Measurements from ENCODE around the gene SDHAF1.

Gene SDHAF1

GRCh38 chr19:35986664-35987570 lies 8.1 kb upstream of the SDHAF1 start:
- no peak for DNase-seq (ENCODE audit: low read depth in 1 of 2, low spot score in 1 of 2)

DNA sequence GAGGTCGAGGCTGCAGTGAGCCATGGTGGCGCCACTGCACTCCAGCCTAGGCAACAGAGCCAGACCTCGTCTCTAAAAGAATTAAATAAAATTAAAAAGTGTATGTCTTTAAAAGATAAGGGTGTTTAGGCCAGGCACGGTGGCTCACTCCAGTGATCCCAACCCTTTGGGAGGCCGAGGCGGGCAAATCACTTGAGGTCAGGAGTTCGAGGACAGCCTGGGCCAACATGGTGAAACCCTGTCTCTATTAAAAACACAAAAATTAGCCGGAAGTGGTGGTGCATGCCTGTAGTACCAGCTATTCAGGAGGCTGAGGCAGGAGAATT lies 7.5 kb upstream of the SDHAF1 start:
- DNase-seq (ENCODE audit: low read depth in 1 of 2, low spot score in 1 of 2), result no peak

GRCh38 chr19:35988824-35989223 lies 6.2 kb upstream of the SDHAF1 start:
- DNase-seq (ENCODE audit: low read depth in 1 of 2, low spot score in 1 of 2), result no peak

GRCh38 chr19:35990156-35990555 lies 4.8 kb upstream of the SDHAF1 start:
- DNase-seq (ENCODE audit: low read depth in 1 of 2, low spot score in 1 of 2), result no peak

- DNase-seq (ENCODE audit: low read depth in 1 of 2, low spot score in 1 of 2), result no peak
Observed at GRCh38 chr19:35990771-35991730, 3.9 kb upstream of the SDHAF1 start.

DNA sequence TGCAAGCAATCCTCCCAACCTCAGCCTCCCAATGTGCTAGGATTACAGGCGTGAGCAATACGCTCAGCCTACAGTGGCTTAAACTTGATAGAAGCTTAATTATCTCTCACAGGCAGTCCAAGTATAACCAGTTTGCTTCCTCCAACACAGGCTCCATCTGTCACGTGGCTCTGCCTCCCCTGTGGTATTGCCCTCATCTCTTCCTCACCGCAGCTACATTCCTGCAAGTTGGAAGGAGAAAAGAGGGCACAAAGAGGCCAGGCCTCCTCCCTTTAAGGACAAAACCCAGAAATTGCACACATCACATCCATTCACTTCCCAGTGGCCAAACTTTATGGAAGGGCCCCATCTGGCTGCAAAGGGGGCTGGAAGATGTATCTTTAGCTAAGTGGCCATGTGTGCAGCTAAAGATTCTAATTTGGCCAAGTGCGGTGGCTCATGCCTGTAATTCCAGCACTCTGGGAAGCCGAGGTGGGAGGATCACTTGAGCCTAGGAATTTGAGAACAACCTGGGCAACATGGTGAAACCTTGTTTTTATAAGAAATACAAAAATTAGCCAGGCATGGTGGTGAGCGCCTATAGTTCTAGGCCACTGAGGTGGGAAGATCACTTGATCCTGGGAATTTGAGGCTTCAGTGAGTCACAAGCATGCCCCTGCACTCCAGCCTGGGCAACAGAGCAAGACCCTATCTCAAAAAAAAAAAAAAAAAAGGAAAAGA lies 3.1 kb upstream of the SDHAF1 start:
- no peak for DNase-seq (ENCODE audit: low read depth in 1 of 2, low spot score in 1 of 2)

DNA sequence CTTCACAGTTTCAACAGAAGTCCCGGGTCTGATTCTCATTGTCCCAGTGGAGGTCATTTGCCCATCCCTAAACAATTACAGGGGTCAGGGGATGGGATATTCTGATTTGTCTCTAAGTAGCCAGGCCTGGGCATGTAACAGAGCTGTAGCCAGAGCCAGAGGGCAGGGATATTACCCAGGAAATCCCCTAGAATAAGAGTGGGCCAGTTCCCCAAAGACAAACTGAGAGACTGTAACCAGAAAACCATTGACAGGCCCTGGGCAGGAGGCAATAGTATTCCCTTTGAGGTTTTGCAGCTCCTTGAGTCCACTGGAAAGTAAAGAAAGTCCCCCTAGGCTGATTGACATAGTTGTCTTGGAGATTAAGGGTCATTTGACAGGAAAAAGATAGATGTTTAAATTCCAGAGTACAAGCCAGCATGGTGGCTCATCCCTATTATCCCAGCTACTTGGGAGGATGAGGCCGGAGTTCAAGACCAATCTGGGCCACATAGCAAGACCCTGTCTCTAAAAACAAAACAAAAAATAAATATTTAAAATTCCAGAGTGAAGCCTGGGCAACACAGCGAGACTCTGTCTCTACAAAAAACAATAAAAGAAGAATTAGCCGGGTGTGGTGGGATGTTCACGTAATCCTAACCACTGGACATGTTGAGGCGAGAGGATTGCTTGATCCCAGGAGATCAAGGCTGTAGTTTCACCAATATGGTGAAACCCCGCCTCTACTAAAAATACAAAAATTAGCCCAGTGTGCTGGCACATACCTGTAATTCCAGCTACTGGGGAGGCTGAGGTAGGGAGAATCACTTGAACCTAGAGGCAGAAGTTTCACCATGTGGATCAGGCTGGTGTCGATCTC lies 1.9 kb upstream of the SDHAF1 start:
- no peak for DNase-seq (ENCODE audit: low read depth in 1 of 2, low spot score in 1 of 2)

GRCh38 chr19:35993923-35994598 lies 927 bp upstream of the SDHAF1 start:
- no peak for DNase-seq (ENCODE audit: low read depth in 1 of 2, low spot score in 1 of 2)

DNA sequence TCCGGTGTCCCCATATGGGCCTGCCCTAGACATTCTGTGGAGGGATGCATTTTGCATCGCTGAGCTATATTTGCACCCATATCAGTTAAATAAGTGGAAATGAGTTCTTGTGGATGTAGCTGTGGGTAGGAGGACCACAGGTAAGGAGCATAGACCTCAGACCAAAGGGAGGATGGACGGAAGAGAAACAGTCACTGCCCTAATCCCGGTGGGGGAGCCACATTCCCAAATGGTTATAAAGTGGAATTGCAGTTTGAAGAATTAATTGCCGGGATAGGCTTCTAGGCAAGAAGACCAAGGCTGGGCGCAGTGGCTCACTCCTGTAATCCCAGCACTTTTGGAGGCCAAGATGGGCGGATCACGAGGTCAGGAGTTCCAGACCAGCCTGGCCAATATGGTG lies 1.8 kb downstream of the SDHAF1 start:
- no peak for DNase-seq (ENCODE audit: low read depth in 1 of 2, low spot score in 1 of 2)

- no peak for DNase-seq (ENCODE audit: low read depth in 1 of 2, low spot score in 1 of 2)
Observed at GRCh38 chr19:36001605-36002004, 6.6 kb downstream of the SDHAF1 start.

DNA sequence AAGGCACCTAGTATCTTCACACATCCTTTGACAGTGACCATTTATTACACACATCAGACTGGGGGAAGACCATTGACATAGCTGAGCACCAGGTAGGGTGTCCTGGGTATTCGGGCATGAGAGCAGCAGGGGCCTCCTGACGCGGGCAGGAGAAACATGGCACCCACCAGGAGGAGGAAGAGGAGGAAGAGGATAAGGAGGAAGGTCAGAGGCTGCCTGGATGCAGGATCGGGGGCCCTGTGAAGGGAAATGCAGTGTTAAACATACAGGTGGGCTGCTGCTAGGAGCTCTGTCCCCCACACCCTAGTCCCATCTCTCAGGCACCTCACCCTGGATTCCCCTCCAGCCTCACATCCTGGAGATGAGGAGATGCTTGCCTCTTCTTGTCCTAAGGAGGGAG lies 8.3 kb downstream of the SDHAF1 start:
- no peak for DNase-seq (ENCODE audit: low read depth in 1 of 2, low spot score in 1 of 2)

- DNase-seq (ENCODE audit: low read depth in 1 of 2, low spot score in 1 of 2), result no peak
Observed at GRCh38 chr19:36006955-36007354, 12.0 kb downstream of the SDHAF1 start.

DNA sequence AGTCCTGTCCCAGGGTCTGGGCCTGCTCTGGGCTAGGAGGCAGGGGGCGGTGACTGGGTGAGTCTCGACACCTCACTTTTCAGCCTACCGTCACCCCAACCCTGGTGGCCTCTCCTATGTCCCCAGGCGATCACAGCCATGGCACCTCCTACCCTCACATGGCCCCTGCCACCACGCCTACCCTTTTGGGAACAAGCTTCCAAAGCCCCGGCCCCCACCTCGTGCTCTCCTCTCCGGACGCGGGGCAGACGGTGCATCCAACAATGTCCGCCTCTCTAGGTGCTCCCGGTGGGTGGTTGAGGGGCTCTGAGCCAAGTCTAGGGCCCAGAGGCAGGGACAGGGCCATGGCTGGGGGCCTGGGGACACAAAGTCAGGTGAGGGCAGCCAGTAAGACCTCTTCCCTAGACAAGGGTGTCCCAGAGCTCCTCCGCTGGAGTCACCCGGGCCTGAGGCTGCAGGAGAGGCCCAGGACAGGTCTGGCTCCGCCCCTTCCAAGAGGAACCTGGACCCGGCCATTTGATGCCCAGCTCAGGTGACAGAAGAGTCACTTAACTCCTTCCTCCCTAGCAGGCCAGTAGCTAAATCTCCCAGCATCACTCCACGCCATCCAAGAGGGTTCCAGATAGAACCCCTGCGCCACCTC lies 13.5 kb downstream of the SDHAF1 start, which contains the start of gene SYNE4:
TSS of gene SYNE4 (minus strand) at position 478 of the 643 bp plus-strand sequence. CDS start at position 346, 132 bp downstream.
- no peak for DNase-seq (ENCODE audit: low read depth in 1 of 2, low spot score in 1 of 2)

DNA sequence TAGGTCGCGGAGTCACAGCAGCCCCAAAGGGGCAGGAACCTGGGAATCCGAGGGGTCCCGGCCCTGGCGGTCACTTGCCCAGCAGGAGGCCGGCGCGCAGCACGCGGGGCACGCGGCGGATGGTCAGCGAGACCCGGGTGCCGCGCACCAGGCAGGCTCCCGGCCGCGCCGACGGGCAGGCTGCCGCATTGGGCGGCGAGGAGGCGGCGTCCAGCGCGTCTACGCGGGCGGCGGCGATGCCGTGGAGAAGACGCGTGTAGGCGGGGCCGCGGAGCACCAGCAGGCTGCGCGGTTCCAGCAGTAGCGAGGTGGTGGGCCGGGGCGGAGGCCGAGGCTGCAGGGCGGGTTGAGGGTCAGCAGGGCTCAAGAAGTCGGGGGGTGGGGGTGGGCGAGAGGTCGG lies 14.2 kb downstream of the SDHAF1 start:
- DNase-seq (ENCODE audit: low read depth in 1 of 2, low spot score in 1 of 2), result peak in 1 of 2 donors; percentile 30

DNA sequence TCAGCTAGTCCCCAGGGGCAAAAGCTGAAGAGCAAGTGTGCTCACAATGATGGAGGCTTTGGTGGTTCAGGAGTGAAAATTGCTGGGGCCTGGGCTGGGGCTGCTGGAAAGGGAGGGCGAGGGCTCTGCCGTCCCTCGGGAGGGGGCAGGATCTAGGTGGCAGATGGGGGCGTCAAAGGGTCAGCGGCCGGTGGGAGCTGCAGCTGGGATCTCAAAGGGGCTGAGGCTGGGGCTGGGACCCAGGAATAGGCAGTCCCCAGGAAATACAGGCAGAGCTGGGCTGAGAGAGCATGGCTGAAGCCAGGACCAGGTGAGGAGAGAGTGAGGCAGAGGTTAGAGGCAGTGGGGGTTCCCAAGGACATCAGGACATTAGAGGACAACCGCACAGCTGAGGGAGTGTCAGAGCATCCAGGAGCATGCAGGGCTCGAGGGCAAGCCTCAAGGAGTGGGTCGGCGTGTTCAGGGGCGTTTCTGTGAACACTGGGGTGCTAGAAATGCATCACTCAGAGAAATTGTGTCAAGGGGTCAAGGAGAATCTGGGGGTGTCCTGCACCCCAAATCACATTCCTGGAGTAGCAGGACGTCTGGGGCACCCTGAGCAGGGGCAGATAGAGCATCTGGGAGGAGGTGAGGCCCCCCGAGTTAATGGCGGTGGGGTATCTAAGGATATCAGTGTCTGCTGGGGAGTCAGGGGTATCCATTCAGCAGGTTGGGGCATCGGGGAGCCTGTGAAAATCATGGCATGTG lies 14.8 kb downstream of the SDHAF1 start:
- DNase-seq (ENCODE audit: low read depth in 1 of 2, low spot score in 1 of 2), result no peak

DNA sequence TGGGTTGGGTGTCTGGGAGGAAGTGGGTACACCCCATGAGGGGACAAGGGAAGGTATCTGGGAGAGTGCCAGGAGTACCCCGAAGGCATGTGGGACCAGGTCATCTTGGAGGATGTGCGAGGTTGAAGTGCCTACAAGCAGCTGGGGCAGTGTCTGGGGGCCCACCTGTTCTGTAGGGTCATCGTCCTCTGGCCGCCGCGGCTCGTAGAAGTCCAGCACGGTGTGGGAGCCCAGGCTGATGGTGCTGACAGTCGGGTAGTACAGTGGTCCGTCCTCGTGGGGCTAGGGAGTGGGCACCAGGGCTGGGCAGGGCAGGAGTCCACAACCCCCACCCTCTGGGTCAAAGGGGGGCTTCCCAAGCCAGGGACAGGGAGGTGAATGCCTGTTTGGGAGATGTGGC lies 15.4 kb downstream of the SDHAF1 start:
- no peak for DNase-seq (ENCODE audit: low read depth in 1 of 2, low spot score in 1 of 2)

DNA sequence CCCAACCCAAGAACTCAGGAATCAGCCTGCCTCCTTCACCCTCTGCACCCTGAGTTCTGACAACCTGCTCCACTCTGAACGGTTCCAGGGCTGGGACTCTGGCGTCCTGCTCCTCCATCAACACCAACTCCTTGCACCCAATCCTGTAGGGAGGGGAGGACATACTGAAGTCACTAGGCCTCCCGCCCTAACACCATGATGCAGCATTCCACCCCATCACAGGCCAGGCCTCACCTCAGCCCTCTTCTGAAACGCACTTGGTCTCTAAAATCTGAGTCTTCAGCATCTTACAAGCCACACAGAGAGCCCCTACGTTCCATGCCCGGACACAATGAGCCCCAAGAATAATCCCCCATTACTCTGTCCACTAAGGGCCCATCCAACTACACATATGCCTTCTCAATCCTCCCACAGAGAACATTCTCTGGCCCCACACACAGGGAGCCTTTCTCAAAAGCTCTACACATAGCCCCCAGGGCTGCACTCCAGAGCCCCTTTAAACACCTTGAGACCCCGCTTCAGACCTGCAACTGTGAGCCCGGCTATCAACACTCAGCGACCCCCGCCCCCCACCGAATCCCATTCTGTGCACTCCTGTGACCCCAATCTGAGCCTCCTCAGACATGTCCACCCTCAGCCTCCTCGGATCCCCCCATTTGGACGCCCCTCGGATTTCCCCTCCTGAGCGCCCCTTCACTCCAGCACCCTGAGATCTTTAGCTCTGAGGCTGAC lies 18.5 kb downstream of the SDHAF1 start:
- DNase-seq (ENCODE audit: low read depth in 1 of 2, low spot score in 1 of 2), result no peak
